ENCODE measurements around the gene KIF1B.

- TF ChIP-seq ZNF124 (CRISPR knock-in tag; IDR thresholded peaks at IDR 0.05) (no peak), DIDO1 (tag; IDR thresholded peaks at IDR 0.05; ENCODE audit: low read depth) (no peak), GABPA (tag; conservative IDR thresholded peaks at IDR 0.05; ENCODE audit: low read depth) (no peak), KAT7 (CRISPR knock-in tag; IDR thresholded peaks at IDR 0.05; ENCODE audit: borderline replicate concordance) (no peak), ZBTB26 (CRISPR knock-in tag; IDR thresholded peaks at IDR 0.05) (no peak), ASH1L (IDR thresholded peaks at IDR 0.05; ENCODE audit: borderline replicate concordance, low read depth, partially characterized antibody) (no peak)
- TF ChIP-seq, protein P1, sequence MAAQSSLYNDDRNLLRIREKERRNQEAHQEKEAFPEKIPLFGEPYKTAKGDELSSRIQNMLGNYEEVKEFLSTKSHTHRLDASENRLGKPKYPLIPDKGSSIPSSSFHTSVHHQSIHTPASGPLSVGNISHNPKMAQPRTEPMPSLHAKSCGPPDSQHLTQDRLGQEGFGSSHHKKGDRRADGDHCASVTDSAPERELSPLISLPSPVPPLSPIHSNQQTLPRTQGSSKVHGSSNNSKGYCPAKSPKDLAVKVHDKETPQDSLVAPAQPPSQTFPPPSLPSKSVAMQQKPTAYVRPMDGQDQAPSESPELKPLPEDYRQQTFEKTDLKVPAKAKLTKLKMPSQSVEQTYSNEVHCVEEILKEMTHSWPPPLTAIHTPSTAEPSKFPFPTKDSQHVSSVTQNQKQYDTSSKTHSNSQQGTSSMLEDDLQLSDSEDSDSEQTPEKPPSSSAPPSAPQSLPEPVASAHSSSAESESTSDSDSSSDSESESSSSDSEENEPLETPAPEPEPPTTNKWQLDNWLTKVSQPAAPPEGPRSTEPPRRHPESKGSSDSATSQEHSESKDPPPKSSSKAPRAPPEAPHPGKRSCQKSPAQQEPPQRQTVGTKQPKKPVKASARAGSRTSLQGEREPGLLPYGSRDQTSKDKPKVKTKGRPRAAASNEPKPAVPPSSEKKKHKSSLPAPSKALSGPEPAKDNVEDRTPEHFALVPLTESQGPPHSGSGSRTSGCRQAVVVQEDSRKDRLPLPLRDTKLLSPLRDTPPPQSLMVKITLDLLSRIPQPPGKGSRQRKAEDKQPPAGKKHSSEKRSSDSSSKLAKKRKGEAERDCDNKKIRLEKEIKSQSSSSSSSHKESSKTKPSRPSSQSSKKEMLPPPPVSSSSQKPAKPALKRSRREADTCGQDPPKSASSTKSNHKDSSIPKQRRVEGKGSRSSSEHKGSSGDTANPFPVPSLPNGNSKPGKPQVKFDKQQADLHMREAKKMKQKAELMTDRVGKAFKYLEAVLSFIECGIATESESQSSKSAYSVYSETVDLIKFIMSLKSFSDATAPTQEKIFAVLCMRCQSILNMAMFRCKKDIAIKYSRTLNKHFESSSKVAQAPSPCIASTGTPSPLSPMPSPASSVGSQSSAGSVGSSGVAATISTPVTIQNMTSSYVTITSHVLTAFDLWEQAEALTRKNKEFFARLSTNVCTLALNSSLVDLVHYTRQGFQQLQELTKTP (IDR thresholded peaks at IDR 0.05; ENCODE audit: low read depth in 1 of 2, partially characterized antibody in 2 of 2), result no peak
Observed at GRCh38 chr1:10424651-10425050, 214.3 kb downstream of the KIF1B start.
